ENCODE data around the gene TBCK. TPM values are rescaled to one million over a fixed set of nuclear protein-coding genes. Genes with fewer than 3 reads are reported as not detected.

Gene TBCK
- polyA plus RNA-seq, 1 experiment: 48.4 TPM

- H3K4me3 ChIP-seq (ENCODE audit: low read depth, low read length): no peak overlapping the region
- POLR2A ChIA-PET: no interaction called here
Measured at GRCh38 chr4:106302062-106302438, 14.0 kb downstream of the TBCK start.

GRCh38 chr4:106301393-106302061, 14.5 kb downstream of the TBCK start:
- no peak for TF ChIP-seq CTCF (IDR thresholded peaks at IDR 0.05; ENCODE audit: low read depth, low read length)
- CTCF ChIA-PET: no interaction called here
- no peak for DNase-seq (ENCODE audit: low read depth, low spot score)
- no peak overlapping the region for H3K27ac ChIP-seq (ENCODE audit: low read depth, low read length)
- no peak overlapping the region for H3K4me3 ChIP-seq (ENCODE audit: low read depth, low read length)
- no peaks in the 10 kb centered on the region for H3K27me3 ChIP-seq (ENCODE audit: control insufficient read depth, insufficient read depth, low read length)
- POLR2A ChIA-PET: no interaction called here
- H3K9me3 ChIP-seq (ENCODE audit: control insufficient read depth, insufficient read depth, low read length): no peaks in the 10 kb centered on the region

More at GRCh38 chr4:106302062-106302438, 14.0 kb downstream of the TBCK start:
- no peak for DNase-seq (ENCODE audit: low read depth, low spot score)
- CTCF ChIA-PET: no interaction called here
- no peak for TF ChIP-seq CTCF (IDR thresholded peaks at IDR 0.05; ENCODE audit: low read depth, low read length)
- Histone ChIP-seq H3K9me3 (ENCODE audit: control insufficient read depth, insufficient read depth, low read length) (no peaks in the 10 kb centered on the region), H3K27ac (ENCODE audit: low read depth, low read length) (no peak overlapping the region), H3K27me3 (ENCODE audit: control insufficient read depth, insufficient read depth, low read length) (no peaks in the 10 kb centered on the region)

- no peak for TF ChIP-seq CTCF (IDR thresholded peaks at IDR 0.05; ENCODE audit: low read depth, low read length)
- no peak overlapping the region for H3K4me3 ChIP-seq (ENCODE audit: low read depth, low read length)
- no peak overlapping the region for H3K27ac ChIP-seq (ENCODE audit: low read depth, low read length)
- H3K27me3 ChIP-seq (ENCODE audit: control insufficient read depth, insufficient read depth, low read length): no peaks in the 10 kb centered on the region
- H3K9me3 ChIP-seq (ENCODE audit: control insufficient read depth, insufficient read depth, low read length): no peaks in the 10 kb centered on the region
- CTCF ChIA-PET: no interaction called here
- POLR2A ChIA-PET: no interaction called here
- DNase-seq (ENCODE audit: low read depth, low spot score): no peak
Measured at GRCh38 chr4:106299977-106300376, 16.0 kb downstream of the TBCK start.

GRCh38 chr4:106297245-106298035, 18.6 kb downstream of the TBCK start:
- no peak for DNase-seq (ENCODE audit: low read depth, low spot score)
- no peak overlapping the region for H3K27ac ChIP-seq (ENCODE audit: low read depth, low read length)
- H3K27me3 ChIP-seq (ENCODE audit: control insufficient read depth, insufficient read depth, low read length): no peaks in the 10 kb centered on the region
- H3K4me3 ChIP-seq (ENCODE audit: low read depth, low read length): no peak overlapping the region
- CTCF ChIA-PET: interaction anchor here (1.0 kb wide), 1 partner anchor 31 kb away, joined by 3 read pairs; no protein-coding TSS in a partner anchor
- no peak for TF ChIP-seq CTCF (IDR thresholded peaks at IDR 0.05; ENCODE audit: low read depth, low read length)
- H3K9me3 ChIP-seq (ENCODE audit: control insufficient read depth, insufficient read depth, low read length): no peaks in the 10 kb centered on the region
- POLR2A ChIA-PET: interaction anchor here (0.6 to 0.7 kb wide), 2 partner anchors 11 to 14 kb away, joined by 3 to 4 read pairs; no protein-coding TSS in a partner anchor

- TF ChIP-seq CTCF (IDR thresholded peaks at IDR 0.05; ENCODE audit: low read depth, low read length): no peak
- no peak for DNase-seq (ENCODE audit: low read depth, low spot score)
- no peak overlapping the region for H3K4me3 ChIP-seq (ENCODE audit: low read depth, low read length)
- ChIA-PET POLR2A (no interaction called here), CTCF (no interaction called here)
- no peaks in the 10 kb centered on the region for H3K27me3 ChIP-seq (ENCODE audit: control insufficient read depth, insufficient read depth, low read length)
- H3K27ac ChIP-seq (ENCODE audit: low read depth, low read length): no peak overlapping the region
- no peaks in the 10 kb centered on the region for H3K9me3 ChIP-seq (ENCODE audit: control insufficient read depth, insufficient read depth, low read length)
Measured at GRCh38 chr4:106294062-106294461, 21.9 kb downstream of the TBCK start.
